IMR-90 (cell line): Measurements from ENCODE around the gene ACACA. TPM values are rescaled to one million over a fixed set of nuclear protein-coding genes. Genes with fewer than 3 reads are reported as not detected.

Experiments
- ATAC-seq: fragments of 200-7000 bp; cut with Tn5 transposase; 2 replicates; pipeline ENCODE4 v1.9.1; 2020; ENCODE audit warnings: low read depth, mild to moderate bottlenecking, moderate library complexity
- BruUV-seq: library from RNA; stranded (reverse); fragments of 400-500 nt; replicated peaks from 2 replicates; lab custom pipeline; 2021; lab: Mats Ljungman, UMichigan
- CTCF ChIA-PET: fragments of 300-600 bp; formaldehyde crosslinking; extraction: SDS; loops from one replicate; lab custom pipeline; 2021; ENCODE audit warnings: antibody characterized with exemption; lab: Yijun Ruan, JAX
- POLR2A ChIA-PET: fragments of 300-600 bp; sonication (Branson Sonifier 250); formaldehyde crosslinking; loops from one replicate; lab custom pipeline; 2022; ENCODE audit warnings: antibody characterized with exemption; ENCODE audit not compliant: unreplicated experiment; lab: Charles Lee
- DNase-seq: peaks from one replicate; pipeline ENCODE4 v3.0.0; 2013
- H2AFZ ChIP-seq: replicated peaks from 2 replicates; pipeline ENCODE3; 2013; ENCODE audit warnings: low read length, mild to moderate bottlenecking; ENCODE audit not compliant: poor library complexity
- H2AK5ac ChIP-seq: 2 replicates; pipeline ENCODE4 v1.6.1; 2013; ENCODE audit warnings: low read depth, low read length, inconsistent platforms
- H2AK9ac ChIP-seq: replicated peaks from 2 replicates; pipeline ENCODE3; 2013; ENCODE audit warnings: mild to moderate bottlenecking, low read depth, low read length, moderate library complexity; ENCODE audit not compliant: poor library complexity
- H2BK120ac ChIP-seq: 2 replicates; pipeline ENCODE4 v1.6.1; 2013; ENCODE audit warnings: low read depth, low read length, inconsistent platforms
- H2BK15ac ChIP-seq: 3 replicates; pipeline ENCODE4 v1.6.1; 2013; ENCODE audit warnings: low read depth, low read length, inconsistent platforms
- H2BK20ac ChIP-seq: 2 replicates; pipeline ENCODE4 v1.6.1; 2013; ENCODE audit warnings: low read depth, mild to moderate bottlenecking, inconsistent platforms, low read length, moderate library complexity
- H2BK5ac ChIP-seq: 2 replicates; pipeline ENCODE4 v1.6.1; 2013; ENCODE audit warnings: mild to moderate bottlenecking, low read depth, low read length, inconsistent platforms; ENCODE audit not compliant: poor library complexity, severe bottlenecking
- H3K14ac ChIP-seq: replicated peaks from 2 replicates; pipeline ENCODE4 v1.6.1; 2013; ENCODE audit warnings: low read depth, low read length, inconsistent platforms
- H3K18ac ChIP-seq: 2 replicates; pipeline ENCODE4 v1.6.1; 2013; ENCODE audit warnings: low read depth, low read length, control low read depth
- H3K23ac ChIP-seq: 2 replicates; pipeline ENCODE4 v1.6.1; 2013; ENCODE audit warnings: low read depth, low read length, inconsistent platforms
- H3K27ac ChIP-seq: 2 replicates; pipeline ENCODE4 v1.5.1; 2013; ENCODE audit warnings: mild to moderate bottlenecking, control low read depth, low read length; ENCODE audit not compliant: insufficient read depth
- H3K27me3 ChIP-seq: 2 replicates; pipeline ENCODE4 v1.6.1; 2013; ENCODE audit warnings: low read length; ENCODE audit not compliant: control insufficient read depth, insufficient read depth
- H3K36me3 ChIP-seq: 2 replicates; pipeline ENCODE4 v1.6.1; 2013; ENCODE audit warnings: low read length, mixed read lengths; ENCODE audit not compliant: control insufficient read depth, insufficient read depth
- H3K4ac ChIP-seq: 2 replicates; pipeline ENCODE4 v1.6.1; 2013; ENCODE audit warnings: low read depth, low read length, inconsistent platforms
- H3K4me1 ChIP-seq: 2 replicates; pipeline ENCODE4 v1.6.1; 2013; ENCODE audit warnings: low read length, mixed read lengths; ENCODE audit not compliant: control insufficient read depth, insufficient read depth
- H3K4me2 ChIP-seq: 2 replicates; pipeline ENCODE4 v1.6.1; 2013; ENCODE audit warnings: low read depth, mild to moderate bottlenecking, control low read depth, low read length, moderate library complexity
- H3K4me3 ChIP-seq: 2 replicates; pipeline ENCODE4 v1.5.1; 2013; ENCODE audit warnings: low read depth, mild to moderate bottlenecking, control low read depth, low read length, moderate library complexity; ENCODE audit not compliant: insufficient read depth
- H3K56ac ChIP-seq: 2 replicates; pipeline ENCODE4 v1.6.1; 2013; ENCODE audit warnings: low read length, inconsistent platforms; ENCODE audit not compliant: insufficient read depth; ENCODE audit errors: extremely low read depth
- H3K79me1 ChIP-seq, 2 experiments: 2 replicates each; pipeline ENCODE4 v1.6.1; 2013; ENCODE audit warnings: low read length in 2 of 2, inconsistent platforms in 1 of 2, low read depth in 1 of 2
- H3K9ac ChIP-seq: 2 replicates; pipeline ENCODE4 v1.6.1; 2013; ENCODE audit warnings: low read depth, low read length, control low read depth
- H3K9me1 ChIP-seq: 2 replicates; pipeline ENCODE4 v1.6.1; 2013; ENCODE audit warnings: low read length, inconsistent platforms; ENCODE audit not compliant: insufficient read depth
- H3K9me3 ChIP-seq: 2 replicates; pipeline ENCODE4 v1.6.1; 2013; ENCODE audit warnings: low read length; ENCODE audit not compliant: control insufficient read depth, insufficient read depth
- H4K20me1 ChIP-seq: 2 replicates; pipeline ENCODE4 v1.6.1; 2013; ENCODE audit warnings: low read length, inconsistent platforms; ENCODE audit not compliant: insufficient read depth
- H4K5ac ChIP-seq: 2 replicates; pipeline ENCODE4 v1.6.1; 2013; ENCODE audit warnings: mild to moderate bottlenecking, low read depth, low read length, control low read depth
- H4K8ac ChIP-seq, 2 experiments: 2 replicates each; pipeline ENCODE4 v1.6.1; 2013; ENCODE audit warnings: low read depth in 2 of 2, low read length in 2 of 2, control low read depth in 1 of 2, inconsistent platforms in 1 of 2
- H4K91ac ChIP-seq: 2 replicates; pipeline ENCODE4 v1.6.1; 2013; ENCODE audit warnings: low read depth, low read length, inconsistent platforms; ENCODE audit not compliant: insufficient read depth
- RCOR1 ChIP-seq: IDR thresholded peaks from 2 replicates; pipeline ENCODE4 v1.6.1; 2012; ENCODE audit warnings: mild to moderate bottlenecking, low read length, improper control_type of control experiment; ENCODE audit not compliant: insufficient replicate concordance
- WGBS, 2 experiments: methylation state at CpG; one replicate each; pipeline versions ENCODE4 v1.1.5 to v1.1.7; 2013; ENCODE audit warnings: missing lambda C conversion rate in 2 of 2; ENCODE audit not compliant: insufficient read length in 1 of 2; ENCODE audit errors: extremely low coverage in 2 of 2; 5-methylcytosine and 5-hydroxymethylcytosine counted together
- dilution Hi-C: fragments of 300-500 bp; cut with HindIII; formaldehyde crosslinking; loops from one replicate; pipeline ENCODE4 v1.14.3; 2018; ENCODE audit warnings: low sequenced_read_pairs; ENCODE audit not compliant: unreplicated experiment
- in situ Hi-C: fragments of 300-500 bp; cut with MboI; formaldehyde crosslinking; loops from 3 replicates; pipeline ENCODE4 v1.14.3; 2019; ENCODE audit warnings: low sequenced_read_pairs, inconsistent platforms, mixed read lengths
- intact Hi-C: fragments of 100-400 bp; cut with micrococcal nuclease; formaldehyde crosslinking; loops from 2 replicates; pipeline ENCODE4 v1.10.0; 2022
- polyA plus RNA-seq, 3 experiments: library from polyadenylated mRNA; depleted of rRNA; stranded (reverse); fragments of >200 nt; gene quantifications; 2 replicates each; pipeline ENCODE4 v1.2.3, GENCODE V29; 2012; ENCODE audit warnings: low replicate concordance in 1 of 3
- total RNA-seq: library from RNA; depleted of rRNA; stranded (reverse); fragments of >200 nt; gene quantifications from 2 replicates; pipeline ENCODE4 v1.2.3, GENCODE V29; 2012

ACACA gene
- total and polyA plus RNA-seq, 2 of the 4 experiments (the other 2 are of a cell fraction) = 21.3 to 39.1 TPM

DNA sequence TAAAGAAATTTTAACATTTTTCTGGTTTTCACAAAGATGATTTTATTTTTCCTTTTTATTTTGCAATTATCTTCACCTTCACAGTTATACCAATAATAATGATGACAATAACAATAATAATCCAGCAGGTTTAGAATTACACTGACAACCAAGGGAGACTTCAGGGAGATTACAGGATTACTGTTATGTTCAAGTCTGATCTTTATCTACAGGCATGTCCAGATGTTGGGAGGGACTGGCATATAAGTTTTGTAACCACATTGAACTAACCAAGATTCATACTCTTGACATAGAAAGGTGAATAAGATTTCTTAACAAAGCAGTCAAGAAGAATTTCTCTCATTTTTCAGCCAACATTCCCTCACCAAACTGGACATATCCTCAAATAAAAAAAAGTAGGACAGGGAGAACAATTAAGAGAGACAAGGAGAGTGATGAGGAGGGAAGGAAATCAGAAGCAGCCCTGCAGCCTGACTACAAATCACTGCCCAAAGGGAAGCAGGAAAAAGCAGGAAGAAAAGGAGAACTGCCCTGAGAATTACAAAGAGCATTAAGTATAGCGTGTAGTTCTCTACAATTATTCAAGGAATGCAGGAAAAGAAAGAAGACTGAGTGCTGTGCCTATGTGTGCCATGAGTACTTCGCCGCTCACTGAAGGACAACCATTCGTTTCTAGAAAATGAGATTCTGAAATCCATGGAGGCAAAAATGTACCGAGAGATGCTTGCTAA is 186.6 kb downstream of the ACACA start:
- Histone ChIP-seq H3K27me3 (no peaks in the 10 kb centered on the region), H4K91ac (no peak overlapping the region), H4K20me1 (no peaks in the 10 kb centered on the region), H3K9ac (no peak overlapping the region), H3K23ac (no peak overlapping the region), H3K4me1 (no peaks in the 10 kb centered on the region; the same call in 1 of the 2 replicates), H3K4ac (no peak overlapping the region), H4K5ac (no peak overlapping the region), H2BK20ac (no peak overlapping the region), H2AK9ac (no peak overlapping the region), H3K27ac (no peak overlapping the region), H3K4me2 (no peak overlapping the region), H2BK5ac (no peak overlapping the region), H3K79me1 (0 out of 4 replicates have a peak, but pooled peaks cover 0 to 4% of the 10 kb centered on the region in 2 experiments), H3K36me3 (0 out of 2 replicates have a peak, but pooled peaks cover 3% of the 10 kb centered on the region), H2BK15ac (no peak overlapping the region), H2AFZ (no peak overlapping the region), H3K9me3 (no peaks in the 10 kb centered on the region), H2AK5ac (no peak overlapping the region), H2BK120ac (no peak overlapping the region), H3K14ac (no peak overlapping the region), H3K56ac (no peak overlapping the region), H3K4me3 (no peak overlapping the region), H4K8ac (no peak overlapping the region; a peak in 1 of 4 replicates), H3K9me1 (no peaks in the 10 kb centered on the region), H3K18ac (no peak overlapping the region)
- in situ Hi-C loops (no loop called here), intact Hi-C loops (loop anchor here (1.0 to 2.0 kb wide), 2 partner anchors 591 to 617 kb away; no protein-coding TSS in a partner anchor), dilution Hi-C loops (no loop called here)
- ATAC-seq = peak; percentile 53
- CTCF ChIA-PET = interaction anchor here (1.2 kb wide), 1 partner anchor 15 kb away, joined by 3 read pairs; no protein-coding TSS in a partner anchor
- no peak for TF ChIP-seq RCOR1
- WGBS, 2 experiments = no CpG with 5 or more reads among the region's 5 CpGs
- POLR2A ChIA-PET = no interaction called here
- BruUV-seq = no TSS peak
- no peak for DNase-seq
